ENCODE results near the gene ZNF844.

ZNF844 gene

GRCh38 chr19:12093777-12094176, 29.2 kb downstream of the ZNF844 start:
- TF ChIP-seq REST (IDR thresholded peaks at IDR 0.05; ENCODE audit: insufficient read depth in 1 of 2, low read depth in 2 of 2, low read length in 2 of 2) = no peak
- no peak for TF ChIP-seq SIN3A (IDR thresholded peaks at IDR 0.05; ENCODE audit: borderline replicate concordance, insufficient read depth, low read length)
- TF ChIP-seq FOXP2 (optimal IDR thresholded peaks at IDR 0.05; ENCODE audit: borderline replicate concordance, extremely low read depth, extremely low read length, insufficient read depth) = no peak
- no peak for TF ChIP-seq POLR2AphosphoS5 (IDR thresholded peaks at IDR 0.05; ENCODE audit: low read depth, low read length)
- TF ChIP-seq TAF1 (IDR thresholded peaks at IDR 0.05; ENCODE audit: borderline replicate concordance, insufficient read depth, low read length) = no peak

GRCh38 chr19:12095111-12095790, 30.7 kb downstream of the ZNF844 start:
- TF ChIP-seq FOXP2 (optimal IDR thresholded peaks at IDR 0.05; ENCODE audit: borderline replicate concordance, extremely low read depth, extremely low read length, insufficient read depth) (no peak), SIN3A (IDR thresholded peaks at IDR 0.05; ENCODE audit: borderline replicate concordance, insufficient read depth, low read length) (no peak), TAF1 (IDR thresholded peaks at IDR 0.05; ENCODE audit: borderline replicate concordance, insufficient read depth, low read length) (no peak), REST (IDR thresholded peaks at IDR 0.05; ENCODE audit: insufficient read depth in 1 of 2, low read depth in 2 of 2, low read length in 2 of 2) (no peak), POLR2AphosphoS5 (IDR thresholded peaks at IDR 0.05; ENCODE audit: low read depth, low read length) (no peak)

GRCh38 chr19:12098040-12098439, 33.5 kb downstream of the ZNF844 start:
- TF ChIP-seq TAF1 (IDR thresholded peaks at IDR 0.05; ENCODE audit: borderline replicate concordance, insufficient read depth, low read length) (no peak), POLR2AphosphoS5 (IDR thresholded peaks at IDR 0.05; ENCODE audit: low read depth, low read length) (no peak), REST (IDR thresholded peaks at IDR 0.05; ENCODE audit: insufficient read depth in 1 of 2, low read depth in 2 of 2, low read length in 2 of 2) (no peak), SIN3A (IDR thresholded peaks at IDR 0.05; ENCODE audit: borderline replicate concordance, insufficient read depth, low read length) (no peak), FOXP2 (optimal IDR thresholded peaks at IDR 0.05; ENCODE audit: borderline replicate concordance, extremely low read depth, extremely low read length, insufficient read depth) (no peak)

DNA sequence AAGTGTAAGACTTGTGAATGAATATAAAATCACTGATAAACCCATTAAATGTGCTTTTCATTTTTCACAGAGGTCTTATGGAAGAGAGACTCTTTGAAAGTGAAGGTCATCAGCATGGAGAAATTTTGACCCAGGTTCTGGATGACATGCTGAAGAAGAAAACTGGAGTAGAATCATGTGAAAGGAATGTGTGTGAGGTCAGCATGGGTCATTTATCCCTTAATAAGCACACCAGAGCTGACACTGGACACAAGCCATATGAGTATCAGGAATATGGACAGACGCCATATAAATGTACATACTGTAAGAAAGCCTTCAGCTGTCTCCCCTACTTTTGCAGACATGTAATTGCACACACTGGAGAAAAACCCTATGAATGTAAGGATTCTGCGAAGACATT, 46.6 kb downstream of the ZNF844 start:
- no peak for TF ChIP-seq TAF1 (IDR thresholded peaks at IDR 0.05; ENCODE audit: borderline replicate concordance, insufficient read depth, low read length)
- no peak for TF ChIP-seq POLR2AphosphoS5 (IDR thresholded peaks at IDR 0.05; ENCODE audit: low read depth, low read length)
- no peak for TF ChIP-seq REST (IDR thresholded peaks at IDR 0.05; ENCODE audit: insufficient read depth in 1 of 2, low read depth in 2 of 2, low read length in 2 of 2)
- no peak for TF ChIP-seq FOXP2 (optimal IDR thresholded peaks at IDR 0.05; ENCODE audit: borderline replicate concordance, extremely low read depth, extremely low read length, insufficient read depth)
- TF ChIP-seq SIN3A (IDR thresholded peaks at IDR 0.05; ENCODE audit: borderline replicate concordance, insufficient read depth, low read length) = no peak
